GM19324 (cell line): Measurements from ENCODE around the gene ATG7.
"Not testable (repeated sequence)": the region's sequence is repeated elsewhere in the genome, so short reads cannot be mapped to it uniquely, and the experiment has no call there.

Experiments used
- ATAC-seq: cut with Tn5 transposase; IDR thresholded peaks from one replicate; pipeline ENCODE4 v1.9.1; 2021; ENCODE audit warnings: mild to moderate bottlenecking, moderate library complexity; ENCODE audit not compliant: unreplicated experiment, low FRiP score

ATG7 gene

DNA sequence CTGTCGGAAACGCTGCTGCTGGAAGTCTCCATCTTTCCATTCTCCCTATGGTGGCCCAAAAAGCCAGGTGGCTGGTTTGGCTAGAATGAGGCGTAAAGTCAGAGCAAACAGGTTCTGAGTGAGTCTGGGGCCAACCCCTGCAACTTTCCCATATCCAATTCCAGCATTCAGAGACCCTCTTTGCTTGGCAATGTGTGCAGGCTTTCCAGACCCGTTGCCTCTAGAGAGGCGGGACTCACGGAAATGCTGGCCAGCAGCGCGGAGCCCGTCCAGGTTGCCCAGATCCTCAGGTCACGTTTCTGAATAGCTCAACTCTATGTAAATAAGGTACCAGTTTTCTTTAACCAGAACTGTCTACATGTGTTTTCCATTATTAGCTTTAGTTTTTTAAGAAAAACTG, 303.5 kb downstream of the ATG7 start:
- ATAC-seq: no peak

DNA sequence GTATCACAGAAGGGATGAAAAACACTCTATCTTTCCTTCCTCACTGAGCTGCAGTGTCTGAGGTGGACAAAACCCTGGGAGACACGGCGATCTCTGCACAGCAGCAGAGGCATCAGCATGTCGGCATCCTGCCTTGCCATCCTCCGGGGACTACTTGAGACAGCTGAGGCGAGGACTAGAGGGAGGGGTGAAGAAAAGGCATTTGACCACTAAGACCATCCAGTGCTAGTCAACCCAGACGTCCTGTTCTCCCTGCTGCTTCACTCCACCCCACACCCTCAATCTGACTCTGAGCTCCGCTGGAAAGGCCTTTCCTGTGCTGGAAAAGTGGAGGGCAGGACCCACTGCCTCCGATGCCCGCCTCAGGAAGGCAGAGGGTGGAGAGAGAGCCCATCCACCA, 304.3 kb downstream of the ATG7 start:
- ATAC-seq: no peak

DNA sequence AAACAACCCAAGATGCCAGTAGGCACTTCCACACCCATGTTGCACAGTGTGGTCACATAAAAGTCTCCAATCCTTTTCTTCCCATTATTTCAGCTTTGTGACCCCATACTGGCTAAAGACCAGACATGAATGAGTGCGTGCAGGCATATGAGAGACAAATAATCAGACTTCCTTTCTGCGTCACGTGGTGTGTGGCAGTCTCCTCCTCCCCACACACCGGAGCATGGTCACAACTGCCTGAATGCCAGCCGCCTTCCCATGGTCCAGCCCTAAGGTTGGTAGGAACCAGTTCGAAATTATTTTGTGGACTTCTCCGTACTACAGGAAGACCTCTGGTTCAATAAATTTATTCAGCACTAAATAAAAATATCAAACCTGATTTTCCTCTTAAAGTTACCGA, 306.0 kb downstream of the ATG7 start:
- ATAC-seq: no peak

DNA sequence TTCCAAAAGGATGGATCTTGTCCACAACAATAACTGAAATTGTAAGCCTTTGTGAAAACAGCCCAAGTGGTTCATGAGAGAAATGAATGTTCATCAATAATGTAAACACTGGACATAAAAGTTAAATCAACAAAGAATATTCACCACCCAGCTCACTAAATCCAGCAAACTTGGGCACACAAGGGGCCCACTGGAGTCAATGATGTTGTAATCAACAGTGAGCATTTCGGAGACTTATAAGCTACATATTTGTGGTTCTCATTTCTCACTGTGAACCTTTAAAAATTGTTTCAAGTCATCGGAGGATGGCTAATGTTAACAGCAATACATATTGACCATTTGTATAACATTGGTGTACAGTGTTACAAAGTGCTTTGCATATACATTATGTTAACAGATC, 308.4 kb downstream of the ATG7 start:
- ATAC-seq: no peak

DNA sequence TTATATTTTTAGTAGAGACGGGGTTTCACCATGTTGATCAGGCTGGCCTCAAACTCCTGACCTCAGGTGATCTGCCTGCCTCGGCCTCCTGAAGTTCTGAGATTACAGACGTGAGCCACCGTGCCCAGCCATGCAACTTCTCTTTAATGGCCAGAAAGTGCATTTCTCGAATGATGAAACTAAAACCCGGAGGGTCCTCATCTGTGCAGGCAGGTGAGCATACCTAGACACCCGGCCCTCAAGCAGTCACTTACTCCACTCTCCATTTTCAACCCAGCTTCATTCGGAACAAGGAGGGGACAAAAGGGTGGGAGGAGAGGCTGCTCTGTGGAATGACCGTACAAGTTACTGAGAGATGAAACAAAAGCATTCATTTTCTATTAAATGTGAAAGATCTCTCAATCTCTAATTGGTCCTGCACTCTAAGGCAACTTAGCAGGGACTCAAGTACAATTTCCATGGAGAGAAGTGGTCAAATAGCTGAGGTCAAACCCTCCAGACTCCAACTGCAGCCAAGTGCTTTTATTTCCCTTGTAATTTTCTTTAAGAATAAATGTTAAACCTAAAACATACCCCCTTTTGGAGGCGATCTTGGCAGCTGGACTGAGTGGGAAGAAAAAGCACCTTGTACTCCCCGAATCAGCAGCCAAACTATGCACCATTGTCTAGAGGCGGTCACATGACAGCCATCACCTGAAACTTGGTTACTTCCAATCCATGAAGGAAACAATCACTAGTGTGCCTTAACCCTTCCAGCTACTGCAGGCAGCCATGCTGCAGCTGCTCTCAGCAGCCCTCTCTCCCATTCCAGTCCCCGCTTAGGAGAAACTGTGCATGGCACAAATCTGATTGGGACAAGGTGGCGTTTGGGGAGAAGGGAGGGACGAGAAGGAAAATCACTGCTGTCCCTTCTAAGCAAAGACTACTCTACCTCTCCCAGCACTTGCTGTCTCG, 309.3 kb downstream of the ATG7 start:
- no peak for ATAC-seq

DNA sequence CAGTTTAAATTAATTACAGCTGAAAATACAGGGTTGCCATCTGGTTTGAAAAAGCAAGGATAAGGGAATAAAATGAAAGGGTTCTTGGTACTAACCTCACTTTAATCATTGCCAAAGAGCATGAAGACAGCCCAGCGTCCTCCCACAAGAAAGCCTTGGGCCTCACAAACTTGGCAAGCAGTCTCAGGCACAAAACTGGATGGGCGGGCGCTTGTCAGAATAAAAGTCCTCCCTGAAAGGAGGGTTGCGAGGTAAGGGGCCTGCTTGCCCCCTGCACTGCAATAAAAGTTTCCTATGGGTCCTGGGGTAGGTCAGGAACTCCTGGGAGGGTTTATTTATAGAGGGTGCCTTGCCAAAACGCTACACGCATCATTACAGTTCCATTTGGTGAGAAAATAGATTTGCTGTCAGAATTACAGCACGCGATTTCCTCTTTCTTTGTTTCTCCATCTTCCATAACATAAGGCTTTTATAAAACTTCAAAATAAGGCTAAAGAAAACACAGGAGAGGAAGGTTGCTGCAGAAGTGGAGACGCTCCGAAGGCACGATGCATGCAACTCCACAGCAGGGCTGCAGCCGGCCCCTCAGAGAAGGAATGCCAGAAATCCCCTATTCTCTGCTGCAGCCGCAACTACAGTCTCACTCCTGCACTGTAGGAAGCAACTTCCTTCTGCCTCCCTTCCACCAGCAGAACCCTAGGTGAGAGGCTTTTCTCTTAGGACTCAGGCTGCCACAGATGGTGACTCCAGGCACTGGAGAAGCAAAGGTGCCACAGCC, 310.2 kb downstream of the ATG7 start:
- ATAC-seq: no peak

DNA sequence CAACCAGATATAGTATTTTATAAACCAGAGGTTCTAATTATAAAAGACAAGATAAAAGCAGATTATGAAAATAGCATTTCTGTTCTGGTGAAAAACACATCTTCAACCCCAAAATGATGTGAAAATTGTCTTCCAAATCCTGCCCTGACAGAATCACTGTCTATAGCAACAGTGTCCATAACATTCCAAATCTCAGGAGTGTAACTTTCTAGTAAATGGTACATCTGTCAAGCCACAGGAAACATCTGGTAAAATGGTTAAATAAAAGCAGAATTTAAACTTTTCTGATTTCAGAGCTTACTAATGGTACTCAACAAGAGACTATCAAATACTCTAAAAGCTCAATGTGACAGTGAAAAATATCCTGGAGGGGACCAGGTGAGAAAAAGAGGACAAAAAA, 311.0 kb downstream of the ATG7 start:
- no peak for ATAC-seq

DNA sequence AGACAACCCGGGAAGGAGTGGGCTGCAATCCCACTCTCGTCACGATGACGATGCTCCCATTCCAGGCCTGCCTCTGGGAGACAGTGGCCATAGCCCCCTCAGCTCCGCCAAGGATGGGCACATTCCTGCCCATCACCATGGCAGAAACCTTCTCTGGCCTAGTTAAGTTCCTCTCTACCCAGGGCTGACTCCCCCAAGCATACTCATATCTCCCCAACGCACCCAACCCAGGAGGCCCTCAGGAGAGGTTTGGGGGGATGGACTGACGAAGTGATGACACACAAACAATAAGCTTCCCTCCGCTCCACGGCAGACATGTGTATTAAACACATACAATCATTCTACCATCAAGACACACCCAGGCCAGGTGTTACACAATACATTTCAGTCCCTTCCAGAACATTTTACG, 311.4 kb downstream of the ATG7 start:
- no peak for ATAC-seq

DNA sequence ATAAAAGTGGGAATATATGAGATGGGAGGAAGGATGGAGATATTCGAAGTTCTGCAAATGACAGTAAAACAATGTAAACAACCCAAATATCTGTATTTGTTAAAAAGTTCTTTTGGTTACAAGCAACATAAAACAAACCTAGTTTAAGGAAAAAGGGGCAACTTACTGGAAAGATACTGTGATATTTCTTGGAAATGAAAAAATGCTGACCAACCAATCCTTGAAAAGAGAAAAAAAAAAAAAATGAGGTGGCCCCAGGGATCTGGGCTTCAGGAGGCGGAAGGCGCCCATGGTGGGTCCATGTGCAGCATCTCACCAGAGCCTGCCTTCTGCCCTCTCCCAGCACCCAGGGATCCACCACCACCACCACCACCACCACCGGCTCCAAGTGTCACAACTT, 312.4 kb downstream of the ATG7 start:
- no peak for ATAC-seq

DNA sequence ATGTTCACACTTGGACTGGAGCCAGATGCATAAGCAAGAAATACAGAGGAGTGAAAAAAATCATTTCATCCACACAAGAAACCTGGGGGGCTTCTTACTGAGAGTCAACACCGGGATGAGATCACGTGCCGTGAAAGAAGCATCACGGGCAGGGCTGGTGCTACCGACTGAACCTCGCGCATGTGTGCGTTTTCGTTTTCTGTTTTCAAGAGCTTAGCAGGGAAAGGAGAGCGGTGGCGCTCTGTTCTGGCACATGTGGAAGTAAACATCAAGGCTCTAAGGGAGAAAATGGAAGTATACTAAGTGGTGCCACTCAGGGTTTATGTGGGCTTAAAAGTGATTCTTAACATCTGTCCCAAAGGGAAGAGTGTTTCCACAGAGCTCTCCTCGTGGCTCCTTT, 315.6 kb downstream of the ATG7 start:
- ATAC-seq: no peak

DNA sequence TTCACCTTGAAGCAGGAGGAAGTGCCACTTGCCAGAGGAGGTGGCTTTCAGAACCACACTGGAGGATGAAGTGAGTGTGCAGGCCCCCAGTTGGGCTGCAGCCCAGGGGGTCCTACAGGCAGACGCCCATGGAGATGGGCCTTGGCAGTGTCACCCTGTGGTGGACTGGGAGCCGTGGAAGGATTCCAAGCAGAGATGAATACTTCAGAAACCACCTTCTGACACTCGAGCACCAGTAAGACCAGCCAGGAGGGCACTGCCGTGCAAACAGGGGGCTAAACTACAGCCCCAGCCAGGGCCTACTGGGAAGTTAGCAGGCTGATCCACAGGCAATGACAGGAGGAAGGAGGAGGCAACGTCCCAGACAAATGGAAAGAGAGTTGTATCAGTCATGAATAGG, 316.1 kb downstream of the ATG7 start:
- ATAC-seq: no peak

DNA sequence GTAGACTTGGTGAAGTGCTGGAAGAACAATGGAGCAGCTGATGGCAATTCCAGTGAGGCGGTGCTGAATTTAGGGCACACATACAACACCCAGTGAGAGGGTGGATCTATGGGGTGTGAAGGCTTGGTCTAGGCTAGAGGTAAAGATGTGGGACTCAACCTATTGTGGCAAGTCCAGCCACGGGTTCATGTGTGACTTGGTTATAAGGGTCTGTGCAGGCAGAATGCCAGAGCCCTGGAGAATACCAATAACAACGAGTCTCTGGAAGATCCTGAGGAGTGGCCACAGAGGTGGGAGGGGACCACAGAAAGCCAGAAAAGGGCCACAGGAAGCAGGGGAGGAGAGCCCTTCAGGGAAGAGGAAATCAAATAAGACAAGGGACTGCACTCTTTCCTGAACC, 316.6 kb downstream of the ATG7 start:
- ATAC-seq: no peak

DNA sequence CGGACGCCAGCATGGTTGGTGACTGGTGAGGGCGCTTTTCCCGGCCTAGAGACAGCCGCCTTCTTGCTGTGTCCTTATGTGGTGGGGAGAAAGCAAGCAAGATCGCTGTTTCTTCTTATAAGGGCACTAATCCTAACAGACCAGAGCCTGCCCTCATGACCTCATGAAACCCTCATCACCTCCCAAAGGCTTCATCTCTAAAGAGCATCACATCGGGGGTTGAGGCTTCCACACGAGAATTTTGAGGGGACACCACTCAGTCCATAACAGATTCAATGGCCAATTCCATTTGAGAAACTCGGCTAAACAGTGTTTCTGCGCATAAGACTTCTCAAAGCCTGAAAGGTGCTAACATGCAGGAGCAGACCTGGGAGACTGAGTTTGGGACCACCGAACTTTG, 317.5 kb downstream of the ATG7 start:
- no peak for ATAC-seq

DNA sequence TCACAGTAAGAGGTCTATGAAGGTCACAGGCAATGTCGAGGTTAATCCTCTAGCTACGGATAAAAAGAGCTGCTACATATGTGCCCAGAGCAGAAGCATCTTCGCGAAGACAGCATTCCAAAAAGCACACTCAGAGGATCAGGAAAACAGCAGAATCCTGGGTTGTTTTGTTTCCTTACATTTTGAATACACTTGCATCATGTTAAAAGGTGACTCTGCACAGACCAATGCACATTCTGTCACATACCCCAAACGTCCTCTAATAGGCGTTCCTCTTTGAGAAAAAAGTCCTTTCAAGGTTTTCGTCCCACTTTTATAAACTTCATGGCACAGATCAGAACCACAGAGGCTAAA, 318.8 kb downstream of the ATG7 start:
- no peak for ATAC-seq

DNA sequence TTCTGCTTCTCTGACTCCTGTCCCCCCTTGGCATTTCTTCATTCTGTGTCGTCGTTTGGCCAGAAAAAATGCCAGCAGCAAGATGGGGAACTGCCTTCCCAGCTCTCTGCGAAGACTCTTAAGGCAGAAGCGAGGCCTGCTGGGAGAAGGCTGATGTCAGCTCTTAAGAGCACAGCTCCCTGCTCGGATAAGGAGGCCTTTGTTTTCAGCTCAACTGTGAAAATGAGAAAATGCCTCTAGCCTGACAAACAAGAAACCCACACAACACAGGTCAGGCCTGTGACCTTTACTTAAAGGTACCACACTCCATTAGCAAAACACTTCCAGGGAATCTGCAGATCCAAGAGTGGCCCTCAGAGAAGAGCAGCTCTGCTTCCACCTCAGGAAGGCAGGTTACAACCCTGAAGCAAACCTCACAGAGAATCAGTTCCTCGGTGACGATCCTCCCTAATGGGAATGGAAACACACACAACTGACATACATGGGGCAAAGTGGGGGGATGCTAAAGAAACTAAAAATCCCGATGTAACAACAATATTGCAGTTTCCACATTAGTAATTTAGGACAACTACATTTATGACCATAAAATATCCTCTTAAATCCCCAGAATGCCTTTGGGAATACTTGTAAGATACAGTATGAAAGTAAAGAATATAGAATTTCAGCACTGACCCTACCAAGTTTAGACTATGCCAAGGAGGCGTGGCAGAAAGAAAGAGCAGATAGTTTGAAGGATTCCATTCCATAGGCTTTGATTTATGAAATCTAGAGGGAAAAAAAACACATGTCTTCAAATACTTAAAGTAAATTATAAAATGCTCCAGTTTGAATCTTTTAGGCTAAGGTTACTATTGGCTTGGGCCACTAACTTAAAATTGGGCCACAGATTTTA, 319.4 kb downstream of the ATG7 start:
- ATAC-seq: no peak

DNA sequence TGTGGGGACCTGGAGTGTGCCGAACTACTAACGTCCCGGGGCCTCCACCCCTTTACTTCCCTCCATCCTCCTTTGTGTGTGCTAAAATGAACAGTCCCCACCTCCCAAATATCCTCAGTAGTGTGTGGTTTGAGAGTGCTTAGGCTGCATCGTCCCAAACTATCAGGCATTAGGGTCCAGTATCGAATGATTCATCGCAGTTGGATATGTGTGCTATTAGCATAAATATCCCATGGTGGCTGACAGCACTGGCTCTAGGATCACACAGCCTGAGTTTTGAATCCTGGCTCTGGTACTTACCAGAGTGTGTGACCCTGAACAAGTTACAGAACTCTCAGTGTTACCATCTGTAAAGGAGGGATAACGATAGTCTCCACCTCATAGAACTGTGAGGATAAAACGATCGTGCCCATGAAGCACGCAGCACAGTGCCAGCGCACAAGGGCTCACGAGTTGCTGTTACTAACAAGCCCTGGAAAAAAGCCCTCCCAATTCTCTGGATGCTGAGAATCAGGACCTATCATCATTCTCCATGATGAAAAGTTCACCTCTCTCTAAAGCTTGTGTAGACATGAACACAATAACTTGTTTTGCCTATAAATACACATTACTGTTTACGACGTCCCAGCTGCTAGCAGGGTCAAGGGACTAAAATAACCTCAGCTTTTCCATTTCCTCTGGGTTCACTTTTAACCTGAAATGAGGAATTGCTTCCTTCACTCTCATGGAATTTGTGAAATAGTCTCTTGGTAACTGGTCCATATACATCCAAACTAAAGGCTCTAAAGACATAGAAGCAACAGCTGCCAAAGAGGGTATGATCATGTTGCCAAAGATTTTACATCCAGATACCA, 320.5 kb downstream of the ATG7 start:
- no peak for ATAC-seq

DNA sequence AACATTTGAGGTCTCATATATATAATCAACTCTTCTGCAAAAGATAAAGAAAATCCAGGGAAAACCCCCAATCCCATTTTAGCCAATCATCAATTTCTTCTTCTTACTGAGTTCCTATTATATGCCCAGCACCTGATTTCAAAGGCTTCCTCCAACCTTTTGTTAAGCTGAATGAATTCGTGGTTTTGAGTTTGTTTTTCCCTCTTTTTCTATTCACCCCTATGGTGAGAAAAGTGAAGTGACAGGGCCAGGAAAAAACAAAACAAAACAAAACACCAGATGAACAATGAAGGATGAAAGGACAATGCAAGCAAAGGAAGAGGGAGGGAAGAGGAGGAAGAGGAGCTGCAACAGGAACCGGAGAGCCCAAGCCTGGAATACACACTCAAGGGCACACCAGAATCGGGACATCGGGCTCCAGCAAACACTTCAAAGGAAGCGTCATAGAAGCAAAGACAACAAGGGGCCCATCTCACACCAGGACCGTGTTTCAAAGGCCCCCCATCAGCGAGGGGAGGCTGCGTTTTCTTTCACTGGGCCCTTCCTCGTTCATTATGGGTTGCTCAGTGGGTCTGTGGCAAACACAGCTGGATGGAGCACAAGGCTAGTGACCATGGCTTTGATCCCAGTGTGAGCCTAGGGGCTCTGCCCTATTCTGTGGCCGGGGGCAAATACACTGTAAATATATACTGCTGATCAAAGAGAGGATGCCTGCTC, 321.3 kb downstream of the ATG7 start:
- ATAC-seq: no peak

DNA sequence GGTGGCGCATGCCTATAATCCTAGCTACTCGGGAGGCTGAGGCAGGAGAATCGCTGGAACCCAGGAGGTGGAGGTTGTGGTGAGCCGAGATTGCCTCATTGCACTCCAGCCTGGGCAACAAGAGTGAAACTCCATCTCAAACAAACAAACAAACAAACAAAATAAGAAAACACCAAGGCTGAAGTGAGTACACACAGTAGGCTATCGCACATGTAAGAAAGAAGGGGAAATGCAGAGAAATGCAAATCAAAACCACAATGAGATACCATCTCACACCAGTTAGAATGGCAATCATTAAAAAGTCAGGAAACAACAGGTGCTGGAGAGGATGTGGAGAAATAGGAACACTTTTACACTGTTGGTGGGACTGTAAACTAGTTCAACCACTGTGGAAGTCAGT, 322.8 kb downstream of the ATG7 start:
- ATAC-seq: not testable (repeated sequence)

DNA sequence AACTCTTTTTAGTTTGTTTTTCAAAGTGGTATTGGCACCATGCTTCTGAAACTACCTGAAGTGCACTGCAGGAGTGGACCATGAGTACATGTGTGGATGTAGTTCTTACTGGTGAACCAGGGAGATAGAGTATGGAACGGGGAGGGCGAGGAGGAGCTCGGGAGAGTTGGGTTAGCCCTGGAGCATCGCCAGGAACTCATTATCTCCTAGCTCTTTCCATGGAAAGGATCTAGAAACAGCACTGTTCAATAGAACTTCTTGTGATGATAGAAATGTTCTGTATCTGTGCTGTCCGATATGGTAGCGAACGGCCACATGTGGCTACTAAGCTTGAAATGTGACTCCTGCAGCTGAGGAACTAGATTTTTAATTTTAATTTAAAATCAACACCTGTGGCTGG, 324.2 kb downstream of the ATG7 start:
- no peak for ATAC-seq
